Measurements from ENCODE around the gene TBC1D30.

Gene TBC1D30

GRCh38 chr12:64821116-64821630, 3.3 kb upstream of the TBC1D30 start:
- TF ChIP-seq, protein P1, sequence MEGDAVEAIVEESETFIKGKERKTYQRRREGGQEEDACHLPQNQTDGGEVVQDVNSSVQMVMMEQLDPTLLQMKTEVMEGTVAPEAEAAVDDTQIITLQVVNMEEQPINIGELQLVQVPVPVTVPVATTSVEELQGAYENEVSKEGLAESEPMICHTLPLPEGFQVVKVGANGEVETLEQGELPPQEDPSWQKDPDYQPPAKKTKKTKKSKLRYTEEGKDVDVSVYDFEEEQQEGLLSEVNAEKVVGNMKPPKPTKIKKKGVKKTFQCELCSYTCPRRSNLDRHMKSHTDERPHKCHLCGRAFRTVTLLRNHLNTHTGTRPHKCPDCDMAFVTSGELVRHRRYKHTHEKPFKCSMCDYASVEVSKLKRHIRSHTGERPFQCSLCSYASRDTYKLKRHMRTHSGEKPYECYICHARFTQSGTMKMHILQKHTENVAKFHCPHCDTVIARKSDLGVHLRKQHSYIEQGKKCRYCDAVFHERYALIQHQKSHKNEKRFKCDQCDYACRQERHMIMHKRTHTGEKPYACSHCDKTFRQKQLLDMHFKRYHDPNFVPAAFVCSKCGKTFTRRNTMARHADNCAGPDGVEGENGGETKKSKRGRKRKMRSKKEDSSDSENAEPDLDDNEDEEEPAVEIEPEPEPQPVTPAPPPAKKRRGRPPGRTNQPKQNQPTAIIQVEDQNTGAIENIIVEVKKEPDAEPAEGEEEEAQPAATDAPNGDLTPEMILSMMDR (IDR thresholded peaks at IDR 0.05; ENCODE audit: low read depth, low read length) = no peak
- DNase-seq (ENCODE audit: extremely low read depth, low read depth) = no peak

GRCh38 chr12:64824130-64824499, 332 bp upstream of the TBC1D30 start:
- TF ChIP-seq, protein P1 (IDR thresholded peaks at IDR 0.05; ENCODE audit: low read depth, low read length) = no peak
- DNase-seq (ENCODE audit: extremely low read depth, low read depth) = no peak

DNA sequence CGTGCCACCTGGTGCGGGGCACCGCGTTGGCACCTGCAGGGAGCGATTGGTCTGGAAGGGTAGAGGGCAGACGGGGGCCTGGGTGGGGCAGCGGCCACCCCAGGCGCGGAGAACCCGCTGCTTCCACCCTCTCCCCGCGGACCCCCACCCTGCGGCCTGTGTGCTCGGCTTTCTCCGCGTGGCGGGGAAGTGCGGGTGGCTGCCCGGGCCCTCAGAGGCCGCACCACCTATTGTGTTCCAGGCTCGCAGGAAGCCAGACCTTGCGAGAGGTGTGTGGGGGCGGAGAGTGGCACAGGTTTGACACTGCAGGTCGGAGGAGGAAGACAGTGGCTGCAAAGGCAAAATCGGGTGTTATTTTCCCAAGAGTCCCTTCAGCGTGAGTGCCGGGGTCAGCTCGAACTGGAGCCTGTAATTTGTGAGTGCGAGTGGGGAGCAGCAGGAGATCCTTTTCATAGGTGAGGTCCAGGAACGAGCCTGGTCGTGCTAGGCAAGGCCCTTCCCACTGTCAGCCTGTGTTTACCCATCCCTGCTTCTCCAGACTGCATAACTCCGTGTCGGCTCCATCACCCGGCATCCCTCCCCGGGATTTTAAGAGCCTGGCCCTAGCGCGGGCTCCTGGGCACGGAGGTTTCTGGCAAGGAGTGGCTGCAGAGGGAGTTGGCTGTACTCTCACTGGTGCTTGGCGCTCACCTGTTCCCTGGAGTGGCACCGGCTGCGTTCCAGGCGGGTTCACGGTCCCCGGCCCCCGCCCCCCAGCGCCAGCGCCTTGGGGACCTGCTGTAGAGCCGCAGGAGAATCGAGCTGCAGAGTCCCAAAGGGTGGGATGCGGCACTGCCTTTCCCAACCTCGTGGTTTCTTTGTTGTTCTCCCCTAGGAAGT, 935 bp downstream of the TBC1D30 start:
- TF ChIP-seq, protein P1 (IDR thresholded peaks at IDR 0.05; ENCODE audit: low read depth, low read length) = no peak
- no peak for DNase-seq (ENCODE audit: extremely low read depth, low read depth)

GRCh38 chr12:64826234-64826633, 1.8 kb downstream of the TBC1D30 start:
- no peak for DNase-seq (ENCODE audit: extremely low read depth, low read depth)
- TF ChIP-seq, protein P1 (IDR thresholded peaks at IDR 0.05; ENCODE audit: low read depth, low read length) = no peak

GRCh38 chr12:64828713-64829112, 4.3 kb downstream of the TBC1D30 start:
- TF ChIP-seq, protein P1 (IDR thresholded peaks at IDR 0.05; ENCODE audit: low read depth, low read length) = no peak
- DNase-seq (ENCODE audit: extremely low read depth, low read depth) = no peak

GRCh38 chr12:64833928-64834327, 9.5 kb downstream of the TBC1D30 start:
- TF ChIP-seq, protein P1 (IDR thresholded peaks at IDR 0.05; ENCODE audit: low read depth, low read length) = no peak
- no peak for DNase-seq (ENCODE audit: extremely low read depth, low read depth)

GRCh38 chr12:64835901-64836300, 11.5 kb downstream of the TBC1D30 start:
- DNase-seq (ENCODE audit: extremely low read depth, low read depth) = no peak
- TF ChIP-seq, protein P1 (IDR thresholded peaks at IDR 0.05; ENCODE audit: low read depth, low read length) = no peak
